Measurements from ENCODE around the gene SLC16A6. TPM values are rescaled to one million over a fixed set of nuclear protein-coding genes. Genes with fewer than 3 reads are reported as not detected.

Gene SLC16A6
- total RNA-seq, 2 experiments from 2014 or later = 5.9 to 6.0 TPM

GRCh38 chr17:68299817-68300216 lies 8.9 kb upstream of the SLC16A6 start:
- Mint-ChIP-seq H3K9me3 (peaks cover 2% of the 10 kb centered on the region), H3K4me1 (peaks cover 37% of the 10 kb centered on the region), H3K27ac (no peak overlapping the region), H3K36me3 (peaks cover 7% of the 10 kb centered on the region), H3K27me3 (no peaks in the 10 kb centered on the region), H3K4me3 (no peak overlapping the region)
- no peak for DNase-seq

- H3K4me1 Mint-ChIP-seq = peaks cover 45% of the 10 kb centered on the region
- peaks cover 8% of the 10 kb centered on the region for H3K36me3 Mint-ChIP-seq
- H3K27ac Mint-ChIP-seq = no peak overlapping the region
- H3K4me3 Mint-ChIP-seq = no peak overlapping the region
- no peaks in the 10 kb centered on the region for H3K27me3 Mint-ChIP-seq
- peaks cover 2% of the 10 kb centered on the region for H3K9me3 Mint-ChIP-seq
- DNase-seq = no peak
These were observed 7.7 kb upstream of the SLC16A6 start for GRCh38 chr17:68298601-68299000.

DNA sequence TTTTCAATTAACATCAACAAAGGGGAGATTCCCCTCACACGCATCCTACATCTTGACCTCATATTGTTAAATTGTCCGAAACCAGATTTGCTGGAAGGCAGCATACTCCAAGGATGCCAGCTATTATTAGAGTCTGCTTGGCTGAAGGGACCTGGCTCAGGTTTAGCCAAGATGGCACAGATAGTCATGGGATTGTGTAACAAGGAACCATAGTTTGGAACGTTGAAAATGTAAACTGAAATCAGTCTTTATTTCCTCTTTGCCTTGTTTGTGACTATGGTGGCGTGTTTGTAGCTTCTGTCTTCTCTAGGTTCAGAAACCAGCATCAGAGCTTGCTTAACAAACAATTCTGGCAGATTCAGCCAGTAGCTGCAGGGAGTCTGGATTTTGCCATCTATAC lies 6.3 kb upstream of the SLC16A6 start:
- DNase-seq = no peak
- H3K27me3 Mint-ChIP-seq = no peaks in the 10 kb centered on the region
- H3K4me3 Mint-ChIP-seq = peak overlapping the region; percentile 62
- peaks cover 8% of the 10 kb centered on the region for H3K36me3 Mint-ChIP-seq
- peaks cover 2% of the 10 kb centered on the region for H3K9me3 Mint-ChIP-seq
- H3K27ac Mint-ChIP-seq = peak overlapping the region; percentile 80
- H3K4me1 Mint-ChIP-seq = peaks cover 51% of the 10 kb centered on the region

DNA sequence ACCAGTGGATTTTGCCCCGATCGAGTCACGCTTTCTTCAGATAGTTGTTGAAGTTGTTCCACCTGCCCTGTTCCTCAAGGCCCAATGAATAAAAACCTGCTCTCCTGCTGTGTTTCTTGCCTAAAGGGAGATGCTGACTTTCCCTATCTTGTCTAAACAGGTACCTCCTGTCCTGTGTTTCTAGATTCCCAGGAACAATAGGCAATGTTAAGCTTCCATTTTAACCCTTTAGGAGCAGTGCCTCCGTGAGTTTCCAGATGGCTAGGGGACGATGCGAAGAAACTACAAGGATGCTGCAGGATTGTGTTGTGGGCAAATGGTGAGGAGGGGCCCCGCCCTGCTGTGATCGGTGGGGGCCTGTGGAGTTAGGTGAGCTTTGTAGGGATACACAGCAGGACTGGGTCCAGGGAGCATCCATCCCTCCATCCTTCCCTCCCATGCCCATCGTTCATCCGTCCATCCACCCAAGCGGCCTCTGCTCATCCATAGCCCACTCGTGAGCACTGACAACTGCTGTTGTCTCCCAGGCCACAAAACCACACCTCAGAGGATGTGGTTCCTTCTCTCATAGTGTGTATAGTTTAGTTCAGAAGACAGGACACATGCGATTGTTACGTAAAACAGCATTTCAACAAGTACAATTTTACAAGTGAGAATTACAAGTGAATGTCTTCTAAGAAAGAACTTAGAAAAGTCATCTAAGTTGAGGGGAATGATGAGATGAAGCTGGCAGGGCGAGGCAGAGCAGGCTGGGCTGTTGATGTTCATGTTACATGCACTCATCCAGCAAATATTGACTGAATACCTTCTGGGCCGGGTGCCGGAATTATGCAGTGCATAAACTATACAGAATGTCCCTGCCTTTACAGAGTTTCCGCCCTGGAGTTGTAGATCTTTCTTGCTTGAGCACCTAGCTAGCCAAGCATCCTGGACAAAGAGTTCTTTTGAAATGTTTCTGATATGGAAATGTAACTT lies 5.6 kb upstream of the SLC16A6 start:
- Mint-ChIP-seq H3K9me3 (peaks cover 2% of the 10 kb centered on the region), H3K4me3 (peak overlapping the region; percentile 62), H3K4me1 (peaks cover 46% of the 10 kb centered on the region), H3K36me3 (peaks cover 8% of the 10 kb centered on the region), H3K27me3 (no peaks in the 10 kb centered on the region), H3K27ac (peak overlapping the region; percentile 80)
- DNase-seq = peak; percentile 64

GRCh38 chr17:68295086-68295485 lies 4.2 kb upstream of the SLC16A6 start:
- Mint-ChIP-seq H3K36me3 (peaks cover 12% of the 10 kb centered on the region), H3K9me3 (peaks cover 2% of the 10 kb centered on the region), H3K4me1 (peaks cover 46% of the 10 kb centered on the region), H3K4me3 (no peak overlapping the region), H3K27ac (no peak overlapping the region), H3K27me3 (no peaks in the 10 kb centered on the region)
- DNase-seq = peak; percentile 50

DNA sequence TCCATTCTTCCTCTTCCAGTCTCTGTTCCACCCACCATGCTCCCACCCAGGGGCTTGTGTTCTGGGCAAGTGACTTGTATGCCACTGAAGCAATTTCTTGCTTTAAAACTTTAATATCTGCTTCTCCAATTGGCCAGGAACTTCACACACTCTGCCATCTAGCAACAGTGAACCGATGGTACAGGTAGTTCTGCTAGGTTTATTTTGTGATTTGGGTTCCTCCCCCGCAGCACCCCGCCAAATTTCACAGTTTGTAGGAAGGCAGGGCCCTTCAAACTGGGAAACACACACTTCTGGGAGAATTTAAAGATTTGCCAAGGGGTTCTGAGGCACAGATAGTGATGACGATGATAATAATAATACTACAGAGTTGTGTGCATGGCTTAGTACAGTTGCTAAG lies 3.7 kb upstream of the SLC16A6 start:
- peaks cover 15% of the 10 kb centered on the region for H3K36me3 Mint-ChIP-seq
- no peak overlapping the region for H3K4me3 Mint-ChIP-seq
- peaks cover 50% of the 10 kb centered on the region for H3K4me1 Mint-ChIP-seq
- no peak for DNase-seq
- peaks cover 2% of the 10 kb centered on the region for H3K9me3 Mint-ChIP-seq
- no peaks in the 10 kb centered on the region for H3K27me3 Mint-ChIP-seq
- no peak overlapping the region for H3K27ac Mint-ChIP-seq

DNA sequence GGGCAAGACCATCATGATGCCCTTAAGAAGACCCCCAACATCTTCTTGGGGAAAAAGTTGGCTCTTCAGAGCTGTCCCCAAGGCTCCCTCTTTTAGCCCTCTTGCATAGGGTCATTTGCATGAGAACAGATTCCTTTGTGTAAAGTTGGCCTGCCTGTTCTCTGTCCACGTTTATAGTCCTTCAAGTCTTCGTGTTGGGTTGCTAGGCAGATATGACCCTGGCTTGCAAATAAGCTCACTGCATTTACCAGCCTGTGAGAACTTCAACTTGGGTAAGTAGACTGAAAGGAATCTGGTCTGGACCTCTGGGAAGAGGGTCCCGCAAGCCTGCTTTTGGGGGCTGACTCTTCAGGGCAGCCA lies 3.2 kb upstream of the SLC16A6 start:
- Mint-ChIP-seq H3K27me3 (no peaks in the 10 kb centered on the region), H3K36me3 (peaks cover 14% of the 10 kb centered on the region)

DNA sequence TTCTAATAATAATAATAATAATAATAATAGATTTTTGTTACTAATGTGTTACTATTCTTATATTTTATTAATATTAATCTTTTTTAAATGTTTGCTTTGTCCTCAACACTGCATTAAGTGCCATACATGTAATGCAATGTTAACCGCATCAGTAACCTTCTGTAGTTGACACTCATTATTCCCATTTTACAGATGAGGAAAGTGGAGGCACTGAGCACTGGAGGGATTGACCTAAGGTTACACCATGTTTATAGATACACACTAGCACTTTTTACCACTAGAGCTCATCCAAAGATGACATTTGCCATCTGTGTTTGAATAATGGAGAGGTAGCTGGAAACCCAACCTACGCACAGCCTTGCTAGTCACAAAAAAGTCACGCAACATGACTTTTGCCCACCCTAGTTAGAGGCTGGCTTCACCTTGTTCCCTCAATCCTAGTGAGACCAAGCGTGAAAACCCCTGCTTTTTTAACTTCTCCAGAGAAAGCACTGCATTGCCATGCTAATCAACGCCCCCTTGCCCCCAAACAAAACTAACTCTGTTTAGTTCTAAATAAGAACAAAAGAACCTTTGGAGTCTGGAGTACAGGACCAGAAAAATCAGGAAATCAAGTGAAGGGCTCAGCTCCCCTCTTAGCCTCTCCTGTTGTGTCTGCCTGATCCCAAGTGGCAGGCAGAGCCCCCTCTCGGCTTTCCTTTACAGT lies 2.7 kb upstream of the SLC16A6 start:
- H3K36me3 Mint-ChIP-seq = peaks cover 19% of the 10 kb centered on the region
- H3K4me3 Mint-ChIP-seq = no peak overlapping the region
- H3K27ac Mint-ChIP-seq = no peak overlapping the region
- peaks cover 60% of the 10 kb centered on the region for H3K4me1 Mint-ChIP-seq
- no peaks in the 10 kb centered on the region for H3K27me3 Mint-ChIP-seq
- H3K9me3 Mint-ChIP-seq = peaks cover 2% of the 10 kb centered on the region
- no peak for DNase-seq

More for the DNA sequence above, 3.2 kb upstream of the SLC16A6 start:
- Mint-ChIP-seq H3K9me3 (peaks cover 2% of the 10 kb centered on the region), H3K27ac (no peak overlapping the region), H3K4me1 (peaks cover 55% of the 10 kb centered on the region), H3K4me3 (no peak overlapping the region)
- DNase-seq = no peak

DNA sequence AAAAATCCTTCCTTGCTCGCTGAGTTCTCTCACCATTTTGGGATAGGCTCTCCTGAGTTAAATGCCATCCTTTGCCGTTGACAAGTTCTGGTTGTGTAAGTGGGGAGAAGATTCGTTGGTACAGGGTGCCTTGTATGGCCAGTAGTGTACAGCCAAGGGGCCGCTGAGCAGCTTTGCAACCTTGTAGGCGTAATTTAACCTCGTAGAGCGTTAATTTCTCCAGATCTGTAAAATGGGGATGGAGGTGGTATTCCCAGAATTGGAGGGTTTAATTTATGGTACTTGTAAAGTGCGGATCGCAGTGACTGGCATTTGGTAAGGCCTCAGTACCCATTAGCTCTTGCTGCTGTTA lies 1.7 kb upstream of the SLC16A6 start:
- Mint-ChIP-seq H3K27ac (peak overlapping the region; percentile 91), H3K4me3 (peak overlapping the region; percentile 84), H3K9me3 (peaks cover 2% of the 10 kb centered on the region), H3K36me3 (peaks cover 23% of the 10 kb centered on the region), H3K4me1 (peaks cover 60% of the 10 kb centered on the region), H3K27me3 (no peaks in the 10 kb centered on the region)
- no peak for DNase-seq

- H3K4me1 Mint-ChIP-seq = peaks cover 55% of the 10 kb centered on the region
- DNase-seq = peak; percentile 91
- H3K27ac Mint-ChIP-seq = peak overlapping the region; percentile 91
- H3K36me3 Mint-ChIP-seq = peaks cover 19% of the 10 kb centered on the region
- peak overlapping the region; percentile 84 for H3K4me3 Mint-ChIP-seq
- peaks cover 2% of the 10 kb centered on the region for H3K9me3 Mint-ChIP-seq
- no peaks in the 10 kb centered on the region for H3K27me3 Mint-ChIP-seq
These were observed 1.1 kb upstream of the SLC16A6 start for GRCh38 chr17:68291836-68292688.

DNA sequence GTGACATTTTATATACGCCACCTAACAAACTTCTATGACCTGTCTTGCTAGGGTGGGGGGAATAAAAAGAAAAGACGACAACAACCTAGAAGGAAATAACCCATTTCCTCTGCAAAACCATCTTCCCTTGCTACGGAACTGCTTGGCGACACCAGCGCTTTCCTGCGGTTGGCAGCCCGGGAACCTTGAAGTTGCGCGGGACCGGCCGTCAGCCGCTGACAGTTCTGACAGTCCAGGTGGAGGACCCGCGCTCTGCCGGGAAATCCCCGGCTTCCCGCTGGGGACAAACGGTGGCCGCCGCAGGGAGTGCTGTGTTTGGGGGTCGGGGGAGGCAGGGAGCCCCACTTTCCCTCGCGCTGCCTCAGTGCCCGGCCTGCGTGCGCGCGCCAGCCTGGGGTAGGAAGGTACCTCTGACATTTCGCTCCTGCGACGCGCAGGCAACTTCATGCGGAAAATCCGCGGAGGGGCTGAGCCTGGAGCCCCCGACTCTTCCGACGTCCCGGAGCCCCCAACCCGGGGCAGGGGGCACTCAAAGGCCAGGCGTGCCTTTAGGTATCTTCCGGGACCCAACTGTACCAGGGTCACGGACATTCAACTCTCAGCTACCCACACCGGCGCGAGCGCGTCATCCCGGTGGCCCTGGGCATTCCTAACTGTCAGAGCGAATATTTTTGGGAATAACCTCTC lies 516 bp downstream of the SLC16A6 start:
- peak overlapping the region; percentile 98 for H3K27ac Mint-ChIP-seq
- H3K4me3 Mint-ChIP-seq = peak overlapping the region; percentile 97
- peak; percentile 67 for DNase-seq
- H3K4me1 Mint-ChIP-seq = peaks cover 43% of the 10 kb centered on the region
- peaks cover 18% of the 10 kb centered on the region for H3K36me3 Mint-ChIP-seq
- H3K9me3 Mint-ChIP-seq = peaks cover 2% of the 10 kb centered on the region
- H3K27me3 Mint-ChIP-seq = no peaks in the 10 kb centered on the region

DNA sequence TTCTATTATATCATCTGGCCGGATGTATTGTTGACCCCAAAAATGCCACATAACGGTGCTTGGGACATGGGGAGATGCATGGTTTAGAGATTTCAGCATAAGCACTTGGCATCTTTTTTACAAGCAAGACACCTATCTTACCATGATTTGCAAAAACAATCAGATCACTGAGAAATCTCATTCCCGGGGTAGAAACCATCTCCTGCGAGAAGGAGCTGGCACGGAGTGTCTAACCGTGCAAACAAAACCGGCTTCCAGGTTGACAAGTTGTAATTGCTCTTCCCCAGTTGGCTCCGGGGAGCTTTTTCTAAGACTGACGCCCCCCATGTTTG lies 1.0 kb downstream of the SLC16A6 start:
- Mint-ChIP-seq H3K4me3 (peak overlapping the region; percentile 97), H3K27ac (peak overlapping the region; percentile 98), H3K4me1 (peaks cover 38% of the 10 kb centered on the region), H3K36me3 (peaks cover 17% of the 10 kb centered on the region), H3K9me3 (peaks cover 1% of the 10 kb centered on the region), H3K27me3 (no peaks in the 10 kb centered on the region)
- no peak for DNase-seq

DNA sequence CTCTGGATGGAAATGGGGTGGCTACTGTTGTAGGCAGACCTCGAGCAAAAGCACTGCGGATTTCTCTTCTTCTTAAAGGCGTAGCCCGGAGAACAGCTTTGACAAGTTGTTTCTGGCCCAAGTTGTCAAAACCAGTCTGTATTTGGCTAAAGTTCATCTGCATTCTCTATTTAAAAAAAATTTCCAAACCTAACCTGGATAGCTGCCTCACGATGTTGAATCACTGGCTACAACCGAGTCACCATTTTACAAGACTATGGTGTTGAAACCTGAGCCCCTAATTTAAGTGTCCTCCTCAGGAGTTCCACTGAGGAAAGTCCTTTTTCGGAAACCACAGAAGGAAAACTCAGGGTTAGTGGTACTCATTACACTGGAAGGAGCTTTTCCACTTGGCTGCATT lies 1.5 kb downstream of the SLC16A6 start:
- no peaks in the 10 kb centered on the region for H3K27me3 Mint-ChIP-seq
- H3K27ac Mint-ChIP-seq = peak overlapping the region; percentile 98
- peak overlapping the region; percentile 97 for H3K4me3 Mint-ChIP-seq
- DNase-seq = no peak
- peaks cover 16% of the 10 kb centered on the region for H3K36me3 Mint-ChIP-seq
- no peaks in the 10 kb centered on the region for H3K9me3 Mint-ChIP-seq
- peaks cover 33% of the 10 kb centered on the region for H3K4me1 Mint-ChIP-seq

- Mint-ChIP-seq H3K9me3 (no peaks in the 10 kb centered on the region), H3K4me3 (peak overlapping the region; percentile 58), H3K27me3 (no peaks in the 10 kb centered on the region), H3K27ac (peak overlapping the region; percentile 58), H3K4me1 (peaks cover 29% of the 10 kb centered on the region), H3K36me3 (peaks cover 16% of the 10 kb centered on the region)
- no peak for DNase-seq
These were observed 2.1 kb downstream of the SLC16A6 start for GRCh38 chr17:68288804-68289203.
